CD14-positive monocyte (primary cell): ENCODE measurements around the gene SHROOM4. TPM values are rescaled to one million over a fixed set of nuclear protein-coding genes. Genes with fewer than 3 reads are reported as not detected.

Experiments
- DNase-seq, 3 donors: peaks; one replicate each; pipeline ENCODE4 v3.0.0-alpha.2; 2011 to 2022
- H2AFZ ChIP-seq: 2 replicates; pipeline ENCODE4 v1.6.0; 2012; ENCODE audit warnings: mild to moderate bottlenecking, low read depth, low read length, inconsistent platforms; ENCODE audit not compliant: insufficient read depth, poor library complexity, severe bottlenecking
- H3K27ac ChIP-seq, 2 donors: 1 replicate in 1 of 2; 2 replicates in 1 of 2; pipeline ENCODE4 v1.5.1; 2012 to 2013; ENCODE audit warnings: low read length in 2 of 2, control low read depth in 1 of 2, inconsistent platforms in 1 of 2, low read depth in 1 of 2, mild to moderate bottlenecking in 1 of 2
- H3K27me3 ChIP-seq, 2 donors: one replicate each; pipeline versions ENCODE4 v1.6.0 to v1.6.1; 2011 to 2013; ENCODE audit warnings: low read length in 2 of 2; ENCODE audit not compliant: control insufficient read depth in 2 of 2, insufficient read depth in 2 of 2
- H3K36me3 ChIP-seq, 2 donors: replicated peaks in 1 of 2; 1 replicate in 1 of 2; 2 replicates in 1 of 2; pipeline versions ENCODE4 v1.5.1 to v1.6.1; 2012 to 2013; ENCODE audit warnings: low read length in 2 of 2, control low read depth in 1 of 2, inconsistent platforms in 1 of 2, mild to moderate bottlenecking in 1 of 2; ENCODE audit not compliant: insufficient read depth in 2 of 2, control insufficient read depth in 1 of 2
- H3K4me1 ChIP-seq, 2 donors: 1 replicate in 1 of 2; 2 replicates in 1 of 2; pipeline versions ENCODE4 v1.5.1 to v1.6.1; 2012 to 2013; ENCODE audit warnings: low read length in 2 of 2, control low read depth in 1 of 2, inconsistent platforms in 1 of 2, mild to moderate bottlenecking in 1 of 2, moderate library complexity in 1 of 2; ENCODE audit not compliant: insufficient read depth in 2 of 2, control insufficient read depth in 1 of 2
- H3K4me2 ChIP-seq: replicated peaks from 2 replicates; pipeline ENCODE3; 2012; ENCODE audit warnings: low read length, moderate library complexity, mild to moderate bottlenecking; ENCODE audit not compliant: poor library complexity, severe bottlenecking; ENCODE audit errors: extremely low read depth
- H3K4me3 ChIP-seq, 3 experiments: fragments of 200-600 bp in 1 of 3; sonication (generic) in 1 of 3; replicated peaks in 1 of 3; 1 replicate in 2 of 3; 2 replicates in 1 of 3; pipeline ENCODE4 v1.5.1; 2011 to 2013; ENCODE audit warnings: low read length in 3 of 3, mild to moderate bottlenecking in 3 of 3, control low read depth in 2 of 3, low read depth in 2 of 3, inconsistent platforms in 1 of 3, moderate library complexity in 1 of 3
- H3K79me2 ChIP-seq: 2 replicates; pipeline ENCODE4 v1.6.0; 2012; ENCODE audit warnings: mild to moderate bottlenecking, control low read depth, inconsistent platforms, low read length, moderate library complexity; ENCODE audit not compliant: insufficient read depth
- H3K9ac ChIP-seq: 2 replicates; pipeline ENCODE4 v1.6.0; 2017; ENCODE audit warnings: low read length, mild to moderate bottlenecking; ENCODE audit not compliant: insufficient read depth, poor library complexity, severe bottlenecking
- H3K9me3 ChIP-seq, 2 donors: replicated peaks in 1 of 2; 1 replicate in 1 of 2; 2 replicates in 1 of 2; pipeline versions ENCODE4 v1.5.1 to v1.6.1; 2012 to 2013; ENCODE audit warnings: low read length in 2 of 2, control low read depth in 1 of 2; ENCODE audit not compliant: control insufficient read depth in 1 of 2, insufficient read depth in 1 of 2
- H4K20me1 ChIP-seq: 2 replicates; pipeline ENCODE4 v1.6.0; 2012; ENCODE audit warnings: mild to moderate bottlenecking, low read length, control low read depth, moderate library complexity; ENCODE audit not compliant: insufficient read depth
- H3K27ac Mint-ChIP-seq, 7 donors: one replicate each; pipeline ENCODE4 v1.8.0; 2020; ENCODE audit warnings: mild to moderate bottlenecking in 7 of 7, mixed read lengths in 7 of 7, moderate library complexity in 6 of 7, inconsistent platforms in 2 of 7
- H3K27me3 Mint-ChIP-seq, 3 donors: one replicate each; pipeline ENCODE4 v1.8.0; 2021 to 2022; ENCODE audit warnings: low read depth in 3 of 3, mild to moderate bottlenecking in 3 of 3, mixed read lengths in 3 of 3, moderate library complexity in 3 of 3, inconsistent platforms in 1 of 3
- H3K36me3 Mint-ChIP-seq, 2 donors: one replicate each; pipeline ENCODE4 v1.8.0; 2020; ENCODE audit warnings: mixed read lengths in 2 of 2, inconsistent platforms in 1 of 2, mild to moderate bottlenecking in 1 of 2
- H3K4me1 Mint-ChIP-seq: one replicate; pipeline ENCODE4 v1.8.0; 2020; ENCODE audit warnings: mild to moderate bottlenecking, mixed read lengths
- H3K4me3 Mint-ChIP-seq, 2 donors: one replicate each; pipeline ENCODE4 v1.8.0; 2020; ENCODE audit warnings: mild to moderate bottlenecking in 2 of 2, mixed read lengths in 2 of 2, moderate library complexity in 1 of 2
- H3K9me3 Mint-ChIP-seq, 7 donors: one replicate each; pipeline ENCODE4 v1.8.0; 2020 to 2022; ENCODE audit warnings: mixed read lengths in 7 of 7, mild to moderate bottlenecking in 6 of 7, moderate library complexity in 6 of 7, inconsistent platforms in 2 of 7
- WGBS: methylation state at CpG from one replicate; pipeline ENCODE4 v1.1.5; 2013; ENCODE audit warnings: missing lambda C conversion rate; ENCODE audit not compliant: insufficient coverage; 5-methylcytosine and 5-hydroxymethylcytosine counted together
- intact Hi-C, 2 donors: fragments of 100-400 bp; cut with micrococcal nuclease; formaldehyde crosslinking; loops; one replicate each; pipeline versions ENCODE4 v1.15.0 to v1.15.1; 2023
- polyA plus RNA-seq, 3 donors: library from polyadenylated mRNA; depleted of rRNA in 1 of 3; unstranded in 2 of 3; stranded (reverse) in 1 of 3; fragments of 300-500 nt in 2 of 3; fragments of >200 nt in 1 of 3; fragmentation: Illumina TruSeq in 2 of 3; gene quantifications; 1 replicate in 2 of 3; 2 replicates in 1 of 3; pipeline ENCODE4 v1.2.3, GENCODE V29; 2012 to 2021
- TF ChIP-seq, protein P1 (sequence below): fragments of 200-600 bp; IDR thresholded peaks from one replicate; pipeline ENCODE4 v1.8.0; 2022; ENCODE audit warnings: antibody characterized with exemption, mild to moderate bottlenecking

Gene SHROOM4
- polyA plus RNA-seq, 3 donors = under 0.01 TPM; not detected in 2

DNA sequence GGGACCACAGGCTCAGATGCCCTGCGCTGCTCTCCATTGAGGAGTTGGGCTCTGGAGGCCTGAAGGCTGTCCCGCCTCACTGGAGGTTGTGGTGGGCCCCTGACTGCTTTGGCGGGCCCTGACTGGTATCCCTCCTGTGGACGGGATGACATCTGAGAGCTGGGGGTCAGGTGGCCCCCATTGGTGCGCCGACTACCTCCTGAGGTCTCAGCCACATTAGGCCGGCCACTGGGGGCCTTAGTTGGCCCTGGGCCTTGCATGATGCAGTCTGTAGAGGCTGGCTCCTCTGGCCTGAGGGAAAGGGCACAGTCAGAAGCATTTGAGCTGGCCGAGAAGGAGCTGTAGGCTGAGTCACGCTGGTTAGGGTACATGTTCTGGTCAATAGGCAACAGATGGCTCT, 178.8 kb downstream of the SHROOM4 start:
- intact Hi-C loops = no loop called here
- peaks cover 0 to 7% of the 10 kb centered on the region in 2 donors for H3K4me1 ChIP-seq
- H2AFZ ChIP-seq = no peak overlapping the region
- H3K79me2 ChIP-seq = no peaks in the 10 kb centered on the region
- no peak overlapping the region for H3K4me3 Mint-ChIP-seq
- WGBS = 95% methylated on average over 7 of the region's 9 CpGs
- no peaks in the 10 kb centered on the region for H4K20me1 ChIP-seq
- no peaks in the 10 kb centered on the region for H3K27me3 ChIP-seq
- TF ChIP-seq, protein P1, sequence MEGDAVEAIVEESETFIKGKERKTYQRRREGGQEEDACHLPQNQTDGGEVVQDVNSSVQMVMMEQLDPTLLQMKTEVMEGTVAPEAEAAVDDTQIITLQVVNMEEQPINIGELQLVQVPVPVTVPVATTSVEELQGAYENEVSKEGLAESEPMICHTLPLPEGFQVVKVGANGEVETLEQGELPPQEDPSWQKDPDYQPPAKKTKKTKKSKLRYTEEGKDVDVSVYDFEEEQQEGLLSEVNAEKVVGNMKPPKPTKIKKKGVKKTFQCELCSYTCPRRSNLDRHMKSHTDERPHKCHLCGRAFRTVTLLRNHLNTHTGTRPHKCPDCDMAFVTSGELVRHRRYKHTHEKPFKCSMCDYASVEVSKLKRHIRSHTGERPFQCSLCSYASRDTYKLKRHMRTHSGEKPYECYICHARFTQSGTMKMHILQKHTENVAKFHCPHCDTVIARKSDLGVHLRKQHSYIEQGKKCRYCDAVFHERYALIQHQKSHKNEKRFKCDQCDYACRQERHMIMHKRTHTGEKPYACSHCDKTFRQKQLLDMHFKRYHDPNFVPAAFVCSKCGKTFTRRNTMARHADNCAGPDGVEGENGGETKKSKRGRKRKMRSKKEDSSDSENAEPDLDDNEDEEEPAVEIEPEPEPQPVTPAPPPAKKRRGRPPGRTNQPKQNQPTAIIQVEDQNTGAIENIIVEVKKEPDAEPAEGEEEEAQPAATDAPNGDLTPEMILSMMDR = no peak
- no peak overlapping the region for H3K27ac Mint-ChIP-seq
- no peak overlapping the region for H3K27ac ChIP-seq
- no peak overlapping the region for H3K9ac ChIP-seq
- no peak overlapping the region for H3K4me2 ChIP-seq
- no peak for DNase-seq
- H3K9me3 ChIP-seq = no peaks in the 10 kb centered on the region
- peaks cover 1 to 5% (median 2%) of the 10 kb centered on the region in 3 donors for H3K27me3 Mint-ChIP-seq
- H3K36me3 Mint-ChIP-seq = no peaks in the 10 kb centered on the region
- no peak overlapping the region for H3K4me3 ChIP-seq
- peaks cover 11% of the 10 kb centered on the region for H3K4me1 Mint-ChIP-seq
- H3K36me3 ChIP-seq = no peaks in the 10 kb centered on the region
- H3K9me3 Mint-ChIP-seq = peaks cover 0 to 3% (median 0%) of the 10 kb centered on the region in 7 donors

DNA sequence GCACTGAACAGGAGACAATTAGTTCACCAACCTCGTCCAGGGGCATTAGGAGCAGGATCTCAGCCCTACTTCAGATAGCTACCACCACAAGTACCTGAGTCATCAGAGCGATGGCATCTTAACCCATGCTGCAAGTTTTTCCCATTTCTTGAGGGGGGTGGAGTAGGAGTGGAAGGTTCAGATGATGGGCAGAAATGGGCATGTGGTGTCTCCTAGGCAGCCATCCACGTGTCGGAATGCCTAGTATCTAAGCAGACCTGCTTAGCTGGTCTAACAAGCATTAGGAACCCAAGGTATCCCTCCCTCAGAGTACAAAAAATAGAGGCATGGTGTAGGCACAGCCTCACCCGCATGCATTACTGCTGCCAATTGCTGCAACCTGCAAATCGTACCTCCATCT, 184.2 kb downstream of the SHROOM4 start:
- Histone ChIP-seq H2AFZ (no peak overlapping the region), H3K4me2 (no peak overlapping the region), H4K20me1 (no peaks in the 10 kb centered on the region), H3K79me2 (no peaks in the 10 kb centered on the region), H3K4me1 (no peaks in the 10 kb centered on the region), H3K9ac (no peak overlapping the region), H3K36me3 (no peaks in the 10 kb centered on the region), H3K4me3 (no peak overlapping the region), H3K27me3 (no peaks in the 10 kb centered on the region), H3K9me3 (no peaks in the 10 kb centered on the region), H3K27ac (no peak overlapping the region)
- TF ChIP-seq, protein P1 = no peak
- Mint-ChIP-seq H3K9me3 (peaks cover 0 to 3% (median 0%) of the 10 kb centered on the region in 7 donors), H3K27me3 (peaks cover 1 to 16% (median 2%) of the 10 kb centered on the region in 3 donors), H3K27ac (no peak overlapping the region), H3K36me3 (no peaks in the 10 kb centered on the region), H3K4me3 (no peak overlapping the region), H3K4me1 (peaks cover 5% of the 10 kb centered on the region)
- intact Hi-C loops = no loop called here
- no peak for DNase-seq
- WGBS = 100% methylated on average over 1 of the region's 6 CpGs
